ENCODE data around the gene BLVRB. TPM values are rescaled to one million over a fixed set of nuclear protein-coding genes. Genes with fewer than 3 reads are reported as not detected.
"Not testable (repeated sequence)": the region's sequence is repeated elsewhere in the genome, so short reads cannot be mapped to it uniquely, and the experiment has no call there.

BLVRB gene
- total and polyA plus RNA-seq, 2 of the 8 experiments (the other 6 are each of a cell fraction or from before 2014, with no cell fraction given), result 28.7 to 182 TPM

- no peak for TF ChIP-seq EGR1 (IDR thresholded peaks at IDR 0.05; ENCODE audit: borderline replicate concordance, low read depth, low read length)
- TF ChIP-seq KDM5A (IDR thresholded peaks at IDR 0.05; ENCODE audit: low read length), result no peak
- TF ChIP-seq SP4 (IDR thresholded peaks at IDR 0.05; ENCODE audit: low read length), result no peak
- no peak for TF ChIP-seq FOSL1 (IDR thresholded peaks at IDR 0.05; ENCODE audit: insufficient read depth, low read depth, low read length)
- peak; percentile 33 for TF ChIP-seq ASH2L (IDR thresholded peaks at IDR 0.05; ENCODE audit: low read length)
- peak in 1 of 2 experiments; percentile 58; a peak in 1 of 3 replicates for TF ChIP-seq POLR2A (IDR thresholded peaks at IDR 0.05; ENCODE audit: control extremely low read depth in 1 of 2, low read depth in 2 of 2, low read length in 2 of 2)
- TF ChIP-seq YY1 (IDR thresholded peaks at IDR 0.05; ENCODE audit: low read depth, low read length), result peak; percentile 33; the same call in 1 of the 2 replicates
- TF ChIP-seq SUZ12 (IDR thresholded peaks at IDR 0.05; ENCODE audit: low read length), result no peak
- no peak for TF ChIP-seq BACH1 (IDR thresholded peaks at IDR 0.05; ENCODE audit: low read length)
- no peak for TF ChIP-seq SIX5 (IDR thresholded peaks at IDR 0.05; ENCODE audit: low read depth, low read length)
- no peak for TF ChIP-seq CREB1 (IDR thresholded peaks at IDR 0.05)
- peak; percentile 69; the same call in 1 of the 2 replicates for TF ChIP-seq POLR2AphosphoS5 (IDR thresholded peaks at IDR 0.05; ENCODE audit: low read depth, low read length)
- peak in 1 of 2 experiments; percentile 70; a peak in 1 of 3 replicates for TF ChIP-seq EP300 (IDR thresholded peaks at IDR 0.05; ENCODE audit: borderline replicate concordance in 1 of 2, low read depth in 2 of 2, low read length in 2 of 2)
These were observed 55.5 kb downstream of the BLVRB start (continued) for GRCh38 chr19:40410030-40410389.

GRCh38 chr19:40408598-40408925 is 57.0 kb downstream of the BLVRB start:
- Histone ChIP-seq H2BK15ac (ENCODE audit: low read length) (0 out of 2 replicates have a peak overlapping the region, but pooled peaks have one; percentile 74), H3K4me1 (replicated peaks in 1 of 4; ENCODE audit: control insufficient read depth in 3 of 4, insufficient read depth in 4 of 4, low read length in 3 of 4) (peaks cover 7 to 16% (median 9%) of the 10 kb centered on the region in 4 experiments)
- not testable (repeated sequence) for H3K79me2 ChIP-seq (ENCODE audit: control insufficient read depth in 1 of 2, insufficient read depth in 2 of 2, low read length in 2 of 2); H4K5ac ChIP-seq (ENCODE audit: insufficient read length, low read depth, low read length); H3K18ac ChIP-seq (ENCODE audit: extremely low read depth, low read length); H2BK5ac ChIP-seq (ENCODE audit: low read depth, low read length); H4K8ac ChIP-seq (ENCODE audit: extremely low read depth, insufficient read depth, low read length); H2AFZ ChIP-seq (ENCODE audit: low read length); H3K79me1 ChIP-seq (ENCODE audit: low read depth, low read length); H3K4me2 ChIP-seq (ENCODE audit: insufficient read depth in 1 of 2, low read depth in 2 of 2, low read length in 2 of 2); FAIRE-seq; DNase-seq (ENCODE audit: low read depth in 1 of 2, low spot score in 2 of 2); H3K4me3 ChIP-seq (ENCODE audit: extremely low read depth in 1 of 4, insufficient read depth in 2 of 4, low read depth in 3 of 4, low read length in 4 of 4); H3K27ac ChIP-seq (ENCODE audit: low read depth, low read length); H3K23me2 ChIP-seq (ENCODE audit: low read depth, low read length); H3K23ac ChIP-seq (ENCODE audit: insufficient read length); H2AK5ac ChIP-seq (ENCODE audit: low read depth, low read length); H3K27me3 ChIP-seq (replicated peaks in 1 of 4; ENCODE audit: control insufficient read depth in 3 of 4, extremely low read depth in 1 of 4, insufficient read depth in 3 of 4, low read length in 3 of 4); H2BK20ac ChIP-seq (ENCODE audit: low read length); H4K20me1 ChIP-seq (replicated peaks in 1 of 2; ENCODE audit: control insufficient read depth in 1 of 2, insufficient read depth in 2 of 2, low read length in 2 of 2); H2BK120ac ChIP-seq (replicated peaks; ENCODE audit: low read depth, low read length); H4K91ac ChIP-seq (replicated peaks; ENCODE audit: insufficient read length, low read length); H3K56ac ChIP-seq (replicated peaks; ENCODE audit: insufficient read length, low read depth, low read length); H2BK12ac ChIP-seq (ENCODE audit: low read depth, low read length); H3K9ac ChIP-seq (replicated peaks in 1 of 4; ENCODE audit: extremely low read depth in 1 of 4, low read depth in 3 of 4, low read length in 3 of 4); H3K36me3 ChIP-seq (ENCODE audit: control insufficient read depth in 2 of 4, insufficient read depth in 4 of 4, low read length in 3 of 4); H3K14ac ChIP-seq (ENCODE audit: insufficient read length); H3K9me3 ChIP-seq (ENCODE audit: insufficient read depth in 2 of 2, low read depth in 1 of 2, low read length in 1 of 2); H3K4ac ChIP-seq (replicated peaks; ENCODE audit: insufficient read length, low read depth, low read length)
- CTCF ChIA-PET (ENCODE audit: partially characterized antibody), result interaction anchor here (0.6 to 5.1 kb wide), 5 partner anchors 11 to 104 kb away, joined by 3 to 41 read pairs (median 5); no protein-coding TSS in a partner anchor
- WGBS, 2 experiments (ENCODE audit: extremely low coverage in 1 of 2, insufficient coverage in 1 of 2, insufficient read length in 1 of 2, insufficient replicate concordance in 2 of 2, low coverage in 1 of 2, low lambda C conversion rate in 2 of 2, missing lambda C conversion rate in 1 of 2), result 89% methylated on average over 8 of the region's 8 CpGs; no CpG with 5 or more reads in 1 of the 2 experiments
- POLR2A ChIA-PET (ENCODE audit: partially characterized antibody), result interaction anchor here (0.7 to 6.4 kb wide), 8 partner anchors 10 to 52 kb away, joined by 3 to 27 read pairs (median 4); partner anchors contain the start of genes SERTAD1 and SERTAD3

Data from H1 (cell line).